Aorta (tissue), 5 donors: ENCODE results near the gene CIRBP. TPM values are rescaled to one million over a fixed set of nuclear protein-coding genes. Genes with fewer than 3 reads are reported as not detected.
A peak's percentile ranks its signal among the peaks of the same experiment; 100 is the strongest.

Experiments used
- ATAC-seq: fragments of 200-7000 bp; cut with Tn5 transposase; one replicate; pipeline ENCODE4 v1.9.1; 2022; ENCODE audit warnings: moderate library complexity; ENCODE audit not compliant: low FRiP score
- DNase-seq, 2 donors: peaks; one replicate each; pipeline ENCODE4 v3.0.0-alpha.2; 2020
- H3K27ac ChIP-seq, 2 donors: one replicate each; pipeline ENCODE4 v1.5.1; 2013; ENCODE audit warnings: low read length in 2 of 2, mild to moderate bottlenecking in 2 of 2, moderate library complexity in 2 of 2, control low read depth in 1 of 2, inconsistent platforms in 1 of 2, low read depth in 1 of 2
- H3K27me3 ChIP-seq, 2 donors: one replicate each; pipeline ENCODE4 v1.6.1; 2013; ENCODE audit warnings: control low read depth in 1 of 2, low read length in 1 of 2, mild to moderate bottlenecking in 1 of 2, moderate library complexity in 1 of 2; ENCODE audit not compliant: insufficient read depth in 2 of 2, control insufficient read depth in 1 of 2
- H3K36me3 ChIP-seq, 2 donors: one replicate each; pipeline ENCODE4 v1.6.1; 2013; ENCODE audit warnings: control low read depth in 1 of 2, low read length in 1 of 2, mild to moderate bottlenecking in 1 of 2; ENCODE audit not compliant: insufficient read depth in 2 of 2, control insufficient read depth in 1 of 2
- H3K4me1 ChIP-seq, 2 donors: one replicate each; pipeline ENCODE4 v1.6.1; 2013; ENCODE audit warnings: low read length in 2 of 2, control low read depth in 1 of 2, mild to moderate bottlenecking in 1 of 2, moderate library complexity in 1 of 2; ENCODE audit not compliant: insufficient read depth in 2 of 2, control insufficient read depth in 1 of 2
- H3K4me3 ChIP-seq, 2 donors: one replicate each; pipeline ENCODE4 v1.5.1; 2013; ENCODE audit warnings: low read length in 2 of 2, control low read depth in 1 of 2, mild to moderate bottlenecking in 1 of 2
- H3K9me3 ChIP-seq: one replicate; pipeline ENCODE4 v1.6.1; 2013; ENCODE audit warnings: mild to moderate bottlenecking, low read length; ENCODE audit not compliant: control insufficient read depth
- WGBS, 2 donors: extraction: QIAGEN DNeasy Blood & Tissue Kit; methylation state at CpG; one replicate each; pipeline ENCODE4 v1.1.7; 2013; 5-methylcytosine and 5-hydroxymethylcytosine counted together
- intact Hi-C, 2 donors: fragments of 100-400 bp; cut with DNase I; formaldehyde crosslinking; loops; one replicate each; pipeline versions ENCODE4 v1.14.2 to v1.15.0; 2022
- polyA plus RNA-seq, 2 donors: library from polyadenylated mRNA; stranded (reverse); fragments of 200-250 nt; gene quantifications; one replicate each; pipeline ENCODE4 v1.2.3, GENCODE V29; 2013
- total RNA-seq, 2 donors: library from RNA; stranded (reverse); fragmentation: NEBNext Ultra II Directional; extraction: Animal tissue kit (Norgen Biotek cat#: 25700); gene quantifications; one replicate each; pipeline ENCODE4 v1.2.1, GENCODE V29; 2021
- donor health status: healthy with polysubstance abuse.
- donor health status: Bipolar disorder and iron deficiency.
- donor health status: DM: no; HTN: no; CAD: no.
- donor health status: DM: no; HTN: no; CAD: no.
- donor health status: DM: yes; HTN: yes; CAD: no.

CIRBP gene
- total and polyA plus RNA-seq, 4 donors: 252 to 1,634 (median 394) TPM

DNA sequence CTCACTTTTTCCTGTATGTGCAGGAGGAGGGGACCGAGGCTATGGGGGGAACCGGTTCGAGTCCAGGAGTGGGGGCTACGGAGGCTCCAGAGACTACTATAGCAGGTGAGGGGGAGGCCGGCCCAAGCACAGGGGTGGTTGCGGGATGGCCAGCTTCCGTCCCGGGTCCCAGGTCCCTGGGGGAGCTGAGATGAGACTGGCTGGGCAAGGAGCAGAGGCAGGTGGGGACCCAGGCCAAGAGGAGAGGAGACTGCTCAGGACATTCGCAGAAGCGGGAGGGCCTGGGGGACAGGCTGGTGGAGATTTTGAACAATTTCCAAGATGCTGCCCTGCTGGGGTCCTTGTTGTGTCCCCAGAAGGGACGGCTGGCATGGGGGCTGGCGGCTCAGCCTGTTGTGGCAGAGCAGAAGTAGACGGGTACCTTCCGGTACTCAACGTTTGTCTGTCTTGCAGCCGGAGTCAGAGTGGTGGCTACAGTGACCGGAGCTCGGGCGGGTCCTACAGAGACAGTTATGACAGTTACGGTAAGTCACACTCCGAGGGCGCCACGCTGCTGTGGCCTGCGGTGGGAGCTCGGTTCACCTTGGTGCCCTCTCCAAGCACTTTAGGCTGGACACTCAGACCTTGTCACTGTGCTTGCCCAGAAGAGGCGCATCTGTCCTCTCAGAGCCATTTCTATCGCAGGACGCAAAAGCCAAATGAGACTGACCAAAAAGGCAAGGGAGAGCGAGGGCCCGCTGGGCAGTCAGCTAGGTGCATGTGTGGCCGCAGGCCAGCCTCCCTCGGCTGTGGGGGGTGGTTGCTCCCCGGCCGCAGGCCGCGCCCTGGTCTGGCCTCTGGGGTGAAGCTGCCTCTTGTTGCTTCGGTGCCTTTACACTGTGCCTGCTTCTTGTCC, 2.6 kb downstream of the CIRBP start:
- peak overlapping the region in 1 of 2 donors; percentile 7 for H3K27ac ChIP-seq
- DNase-seq (no peak), ATAC-seq (no peak)
- no peak overlapping the region for H3K4me3 ChIP-seq
- 64% methylated on average over 37 of the region's 37 CpGs for WGBS, 2 donors
- H3K27me3 ChIP-seq: no peaks in the 10 kb centered on the region
- intact Hi-C loops: loop anchor here in 1 of 2 donors (10.0 kb wide), 1 partner anchor 233 kb away; no protein-coding TSS in a partner anchor
- H3K9me3 ChIP-seq: no peaks in the 10 kb centered on the region
- H3K36me3 ChIP-seq: peaks cover 0 to 7% of the 10 kb centered on the region in 2 donors
- no peaks in the 10 kb centered on the region for H3K4me1 ChIP-seq

DNA sequence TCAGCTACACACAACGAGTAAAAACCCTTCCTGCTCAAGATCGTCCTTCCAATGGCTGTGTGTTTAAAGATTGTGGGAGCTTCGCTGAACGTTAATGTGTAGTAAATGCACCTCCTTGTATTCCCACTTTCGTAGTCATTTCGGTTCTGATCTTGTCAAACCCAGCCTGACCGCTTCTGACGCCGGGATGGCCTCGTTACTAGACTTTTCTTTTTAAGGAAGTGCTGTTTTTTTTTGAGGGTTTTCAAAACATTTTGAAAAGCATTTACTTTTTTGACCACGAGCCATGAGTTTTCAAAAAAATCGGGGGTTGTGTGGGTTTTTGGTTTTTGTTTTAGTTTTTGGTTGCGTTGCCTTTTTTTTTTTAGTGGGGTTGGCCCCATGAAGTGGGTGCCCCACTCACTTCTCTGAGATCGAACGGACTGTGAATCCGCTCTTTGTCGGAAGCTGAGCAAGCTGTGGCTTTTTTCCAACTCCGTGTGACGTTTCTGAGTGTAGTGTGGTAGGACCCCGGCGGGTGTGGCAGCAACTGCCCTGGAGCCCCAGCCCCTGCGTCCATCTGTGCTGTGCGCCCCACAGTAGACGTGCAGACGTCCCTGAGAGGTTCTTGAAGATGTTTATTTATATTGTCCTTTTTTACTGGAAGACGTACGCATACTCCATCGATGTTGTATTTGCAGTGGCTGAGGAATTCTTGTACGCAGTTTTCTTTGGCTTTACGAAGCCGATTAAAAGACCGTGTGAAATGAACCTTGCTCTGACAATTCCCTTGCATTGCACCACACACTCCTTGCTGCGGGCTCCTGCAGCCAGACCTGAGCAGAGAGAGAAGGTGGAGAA, 3.5 kb downstream of the CIRBP start:
- no peaks in the 10 kb centered on the region for H3K27me3 ChIP-seq
- no peak overlapping the region for H3K4me3 ChIP-seq
- H3K4me1 ChIP-seq: no peaks in the 10 kb centered on the region
- no peak overlapping the region for H3K27ac ChIP-seq
- WGBS, 2 donors: 54 to 60% methylated on average over 33 of the region's 33 CpGs
- peaks cover 0 to 7% of the 10 kb centered on the region in 2 donors for H3K36me3 ChIP-seq
- intact Hi-C loops: loop anchor here in 1 of 2 donors (10.0 kb wide), 1 partner anchor 232 kb away; no protein-coding TSS in a partner anchor
- ATAC-seq (no peak), DNase-seq (no peak)
- H3K9me3 ChIP-seq: no peaks in the 10 kb centered on the region

- 67 to 71% methylated on average over 25 of the region's 25 CpGs for WGBS, 2 donors
- Histone ChIP-seq H3K4me3 (no peak overlapping the region), H3K27me3 (no peaks in the 10 kb centered on the region), H3K9me3 (no peaks in the 10 kb centered on the region), H3K36me3 (peaks cover 0 to 7% of the 10 kb centered on the region in 2 donors), H3K4me1 (no peaks in the 10 kb centered on the region), H3K27ac (no peak overlapping the region)
- no peak for ATAC-seq
- intact Hi-C loops: loop anchor here in 1 of 2 donors (10.0 kb wide), 1 partner anchor 231 kb away; no protein-coding TSS in a partner anchor
- no peak for DNase-seq
These were observed 4.3 kb downstream of the CIRBP start for GRCh38 chr19:1273263-1274041.

DNA sequence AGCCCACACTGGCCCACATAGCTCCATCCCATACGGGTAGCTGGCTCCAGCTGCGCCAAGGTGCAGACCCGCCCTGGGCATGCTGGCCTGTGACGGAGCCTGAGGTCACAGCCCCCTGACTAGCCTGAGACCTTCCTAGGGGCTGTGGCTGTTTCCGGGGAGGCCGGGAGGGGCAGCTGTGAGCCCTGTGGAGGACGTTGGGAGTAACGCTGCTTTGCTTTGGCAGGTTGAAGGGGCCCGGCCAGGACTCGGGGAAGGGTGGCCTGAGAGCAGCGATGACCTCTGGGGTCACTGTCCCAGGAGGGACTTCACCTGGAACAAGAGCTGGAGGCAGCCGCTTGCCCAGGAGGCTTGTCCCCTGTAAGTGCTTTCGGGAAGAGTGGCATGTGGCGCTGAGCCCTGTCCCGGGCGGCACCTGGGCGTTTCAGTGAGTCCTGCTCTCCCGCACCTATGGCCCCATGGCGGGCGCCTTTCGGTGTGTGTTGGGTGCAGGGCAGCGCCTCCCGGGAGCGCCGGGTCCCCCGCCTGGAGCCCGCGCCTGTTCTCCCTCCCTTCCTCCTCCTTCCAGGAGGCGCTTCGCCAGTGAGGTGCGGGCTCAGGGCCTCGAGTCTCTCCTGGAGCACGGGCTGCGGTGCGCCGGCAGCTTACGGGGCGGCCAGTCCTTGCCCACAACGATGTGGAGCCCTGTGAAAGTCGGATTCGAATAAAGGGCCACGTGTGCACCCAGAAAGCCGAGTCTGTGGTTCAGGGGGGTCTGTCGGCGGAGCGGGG, 5.1 kb downstream of the CIRBP start:
- intact Hi-C loops: loop anchor here in 1 of 2 donors (10.0 kb wide), 1 partner anchor 231 kb away; no protein-coding TSS in a partner anchor
- H3K4me3 ChIP-seq: no peak overlapping the region
- DNase-seq (peak in 1 of 2 donors; percentile 69), ATAC-seq (no peak)
- H3K4me1 ChIP-seq: no peaks in the 10 kb centered on the region
- H3K9me3 ChIP-seq: no peaks in the 10 kb centered on the region
- peaks cover 0 to 7% of the 10 kb centered on the region in 2 donors for H3K36me3 ChIP-seq
- 79 to 80% methylated on average over 46 of the region's 46 CpGs for WGBS, 2 donors
- no peaks in the 10 kb centered on the region for H3K27me3 ChIP-seq
- no peak overlapping the region for H3K27ac ChIP-seq

GRCh38 chr19:1274852-1275259, 5.7 kb downstream of the CIRBP start:
- H3K4me3 ChIP-seq: no peak overlapping the region
- intact Hi-C loops: loop anchor here in 1 of 2 donors (5.0 to 10.0 kb wide), 2 partner anchors 82 to 230 kb away; no protein-coding TSS in a partner anchor
- H3K36me3 ChIP-seq: peaks cover 0 to 7% of the 10 kb centered on the region in 2 donors
- no peaks in the 10 kb centered on the region for H3K9me3 ChIP-seq
- DNase-seq (peak in 1 of 2 donors; percentile 62), ATAC-seq (peak; percentile 0)
- no peaks in the 10 kb centered on the region for H3K4me1 ChIP-seq
- H3K27ac ChIP-seq: peak overlapping the region in 1 of 2 donors; percentile 10
- 22 to 24% methylated on average over 44 of the region's 44 CpGs for WGBS, 2 donors
- H3K27me3 ChIP-seq: no peaks in the 10 kb centered on the region

- Histone ChIP-seq H3K36me3 (peaks cover 0 to 7% of the 10 kb centered on the region in 2 donors), H3K4me1 (no peaks in the 10 kb centered on the region), H3K27me3 (no peaks in the 10 kb centered on the region), H3K27ac (peak within 1 kb of the TSS; percentile 29 to 92), H3K4me3 (peak within 1 kb of the TSS; percentile 31 to 35), H3K9me3 (no peaks in the 10 kb centered on the region)
- WGBS, 2 donors: 0% methylated on average over 59 to 98 of the region's 98 CpGs
- intact Hi-C loops: loop anchor here in 1 of 2 donors (5.0 to 10.0 kb wide), 2 partner anchors 82 to 229 kb away; no protein-coding TSS in a partner anchor
- DNase-seq (peak; percentile 97 to 98), ATAC-seq (peak; percentile 90)
These were observed 6.3 kb downstream of the CIRBP start, which contains the start of gene FAM174C for GRCh38 chr19:1275260-1275975. Gene FAM174C, plus strand, starts transcription at chr19:1275530. Its CDS starts 20 bp downstream, at chr19:1275550.
